Measurements from ENCODE around the gene CHRNB4. TPM values are rescaled to one million over a fixed set of nuclear protein-coding genes. Genes with fewer than 3 reads are reported as not detected.

The CHRNB4 gene
- total RNA-seq, 4 donors from 2014 or later = not detected

DNA sequence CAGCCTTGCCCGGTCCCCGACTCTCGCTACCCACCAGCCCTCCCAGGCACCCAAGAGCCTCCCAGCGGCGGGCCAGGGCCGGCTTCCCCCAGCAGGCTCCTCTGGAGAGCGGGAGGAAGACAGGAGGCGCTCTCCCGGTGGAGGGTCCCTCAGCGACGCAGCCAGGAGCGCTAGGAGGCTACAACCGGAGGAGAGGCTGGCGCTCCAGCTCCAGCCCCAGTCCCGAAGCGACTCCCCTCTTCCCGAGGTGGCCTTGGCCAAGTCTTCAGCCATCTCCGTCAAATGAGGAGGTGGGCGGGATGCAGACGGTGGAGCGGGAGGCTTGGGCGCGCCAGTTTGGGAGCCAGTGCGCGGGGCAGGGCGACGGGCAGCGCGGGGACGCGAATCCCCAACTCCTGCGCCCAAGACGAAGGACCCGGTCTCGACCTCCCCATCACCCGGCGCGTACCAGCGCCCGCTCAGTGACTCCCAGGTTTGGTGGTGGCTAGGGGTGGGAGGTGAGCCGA, 20.9 kb downstream of the CHRNB4 start:
- H3K4me3 ChIP-seq = peak overlapping the region in 2 of 4 donors; percentile 3 to 28
- TF ChIP-seq POLR2A (IDR thresholded peaks at IDR 0.05) (no peak), EP300 (IDR thresholded peaks at IDR 0.05) (no peak)
- TF ChIP-seq, protein P1, sequence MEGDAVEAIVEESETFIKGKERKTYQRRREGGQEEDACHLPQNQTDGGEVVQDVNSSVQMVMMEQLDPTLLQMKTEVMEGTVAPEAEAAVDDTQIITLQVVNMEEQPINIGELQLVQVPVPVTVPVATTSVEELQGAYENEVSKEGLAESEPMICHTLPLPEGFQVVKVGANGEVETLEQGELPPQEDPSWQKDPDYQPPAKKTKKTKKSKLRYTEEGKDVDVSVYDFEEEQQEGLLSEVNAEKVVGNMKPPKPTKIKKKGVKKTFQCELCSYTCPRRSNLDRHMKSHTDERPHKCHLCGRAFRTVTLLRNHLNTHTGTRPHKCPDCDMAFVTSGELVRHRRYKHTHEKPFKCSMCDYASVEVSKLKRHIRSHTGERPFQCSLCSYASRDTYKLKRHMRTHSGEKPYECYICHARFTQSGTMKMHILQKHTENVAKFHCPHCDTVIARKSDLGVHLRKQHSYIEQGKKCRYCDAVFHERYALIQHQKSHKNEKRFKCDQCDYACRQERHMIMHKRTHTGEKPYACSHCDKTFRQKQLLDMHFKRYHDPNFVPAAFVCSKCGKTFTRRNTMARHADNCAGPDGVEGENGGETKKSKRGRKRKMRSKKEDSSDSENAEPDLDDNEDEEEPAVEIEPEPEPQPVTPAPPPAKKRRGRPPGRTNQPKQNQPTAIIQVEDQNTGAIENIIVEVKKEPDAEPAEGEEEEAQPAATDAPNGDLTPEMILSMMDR (IDR thresholded peaks at IDR 0.05) = no peak
- H3K4me1 ChIP-seq = peaks cover 0 to 22% (median 11%) of the 10 kb centered on the region in 4 donors
- H3K36me3 ChIP-seq = no peaks in the 10 kb centered on the region
- no peak for DNase-seq (ENCODE audit: low spot score in 2 of 2)
- WGBS, 2 donors = 0 to 2% methylated on average over 11 to 36 of the region's 41 CpGs
- H3K27me3 ChIP-seq = peaks cover 0 to 57% of the 10 kb centered on the region in 2 donors
- H3K27ac ChIP-seq = no peak overlapping the region
- H3K9me3 ChIP-seq = no peaks in the 10 kb centered on the region

- WGBS, 2 donors = 46 to 48% methylated on average over 14 to 20 of the region's 20 CpGs
- Histone ChIP-seq H3K4me3 (no peak overlapping the region), H3K4me1 (peaks cover 0 to 22% (median 11%) of the 10 kb centered on the region in 4 donors), H3K27me3 (peaks cover 0 to 54% of the 10 kb centered on the region in 2 donors), H3K9me3 (no peaks in the 10 kb centered on the region), H3K27ac (no peak overlapping the region), H3K36me3 (no peaks in the 10 kb centered on the region)
- no peak for DNase-seq (ENCODE audit: low spot score in 2 of 2)
- TF ChIP-seq, protein P1 (IDR thresholded peaks at IDR 0.05) = no peak
- TF ChIP-seq EP300 (IDR thresholded peaks at IDR 0.05) (no peak), POLR2A (IDR thresholded peaks at IDR 0.05) (no peak)
Measured at GRCh38 chr15:78619022-78619950, 21.7 kb downstream of the CHRNB4 start.

DNA sequence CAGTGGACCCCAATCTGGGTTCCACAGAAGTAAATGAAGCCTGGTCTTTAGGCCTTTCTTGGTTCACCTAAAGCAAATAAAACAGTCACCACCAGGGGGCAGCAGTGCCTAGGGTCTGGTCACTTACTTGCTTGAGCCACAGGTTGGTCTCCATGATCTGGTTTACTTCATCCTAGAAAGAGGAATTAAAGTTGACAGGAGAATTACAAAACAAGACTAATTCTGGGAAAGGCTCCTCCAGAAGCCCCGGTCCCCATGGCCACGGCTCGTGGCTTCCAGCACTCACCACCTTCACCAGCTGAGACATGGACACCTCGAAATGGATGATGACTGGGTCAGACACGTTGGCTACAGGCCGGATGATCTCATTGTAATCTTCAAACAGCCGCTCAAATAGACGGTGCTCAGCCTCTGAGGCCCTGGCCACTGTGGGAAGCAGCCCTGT, 22.5 kb downstream of the CHRNB4 start:
- no peak for TF ChIP-seq POLR2A (IDR thresholded peaks at IDR 0.05)
- TF ChIP-seq, protein P1 (IDR thresholded peaks at IDR 0.05) = peak; percentile 74 to 87 (median 84)
- H3K36me3 ChIP-seq = no peaks in the 10 kb centered on the region
- H3K9me3 ChIP-seq = no peaks in the 10 kb centered on the region
- H3K27ac ChIP-seq = no peak overlapping the region
- peaks cover 0 to 47% of the 10 kb centered on the region in 2 donors for H3K27me3 ChIP-seq
- DNase-seq (ENCODE audit: low spot score in 2 of 2) = peak; percentile 87 to 98
- H3K4me1 ChIP-seq = peaks cover 0 to 22% (median 11%) of the 10 kb centered on the region in 4 donors
- whole genome bisulfite sequencing, 2 donors = 14 to 24% methylated on average over 8 of the region's 8 CpGs
- no peak overlapping the region for H3K4me3 ChIP-seq

GRCh38 chr15:78618064-78618463, 22.9 kb downstream of the CHRNB4 start:
- TF ChIP-seq POLR2A (IDR thresholded peaks at IDR 0.05) (no peak), EP300 (IDR thresholded peaks at IDR 0.05) (no peak)
- TF ChIP-seq, protein P1 (IDR thresholded peaks at IDR 0.05) = no peak
- Histone ChIP-seq H3K27ac (no peak overlapping the region), H3K9me3 (no peaks in the 10 kb centered on the region), H3K4me3 (no peak overlapping the region), H3K4me1 (peaks cover 0 to 22% (median 11%) of the 10 kb centered on the region in 4 donors), H3K27me3 (peaks cover 0 to 44% of the 10 kb centered on the region in 2 donors), H3K36me3 (no peaks in the 10 kb centered on the region)
- no peak for DNase-seq (ENCODE audit: low spot score in 2 of 2)
- WGBS, 2 donors = 86 to 89% methylated on average over 7 to 8 of the region's 8 CpGs

DNA sequence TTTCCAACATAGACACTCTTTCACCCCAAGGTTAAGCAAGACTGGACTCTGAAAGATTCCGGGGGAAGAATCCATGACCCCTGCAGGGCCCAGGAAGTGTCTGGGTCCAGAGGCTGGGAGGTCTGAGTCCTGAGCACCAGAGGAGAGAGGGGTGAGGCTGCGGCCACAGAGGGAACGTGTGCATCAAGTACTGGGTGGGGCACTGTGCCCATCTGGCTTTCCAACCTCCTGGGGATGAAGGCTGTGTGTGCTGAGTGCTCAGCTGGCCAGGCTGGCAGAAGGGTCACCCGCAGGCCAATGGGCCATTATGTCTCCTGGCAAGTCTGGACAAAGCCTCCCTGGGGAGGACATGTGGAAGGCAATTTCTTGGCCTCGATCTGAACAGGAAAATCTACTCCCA, 23.5 kb downstream of the CHRNB4 start:
- TF ChIP-seq, protein P1 (IDR thresholded peaks at IDR 0.05) = no peak
- TF ChIP-seq POLR2A (IDR thresholded peaks at IDR 0.05) (no peak), EP300 (IDR thresholded peaks at IDR 0.05) (no peak)
- DNase-seq (ENCODE audit: low spot score in 2 of 2) = no peak
- H3K27me3 ChIP-seq = peaks cover 0 to 38% of the 10 kb centered on the region in 2 donors
- H3K4me3 ChIP-seq = no peak overlapping the region
- H3K36me3 ChIP-seq = no peaks in the 10 kb centered on the region
- peaks cover 0 to 22% (median 11%) of the 10 kb centered on the region in 4 donors for H3K4me1 ChIP-seq
- H3K27ac ChIP-seq = no peak overlapping the region
- 68 to 78% methylated on average over 4 to 5 of the region's 5 CpGs for WGBS, 2 donors
- H3K9me3 ChIP-seq = no peaks in the 10 kb centered on the region
